ENCODE data around the gene GBA3. TPM values are rescaled to one million over a fixed set of nuclear protein-coding genes. Genes with fewer than 3 reads are reported as not detected.

GBA3 gene
- total and polyA plus RNA-seq, 2 of the 8 experiments (the other 6 are each of a cell fraction or from before 2014, with no cell fraction given), result not detected

GRCh38 chr4:22643952-22644351 is 48.8 kb upstream of the GBA3 start (continued):
- TF ChIP-seq MAFK (IDR thresholded peaks at IDR 0.05; ENCODE audit: low read depth, low read length), result no peak
